ENCODE measurements around the gene FFAR1. TPM values are rescaled to one million over a fixed set of nuclear protein-coding genes. Genes with fewer than 3 reads are reported as not detected.

FFAR1 gene
- total and polyA plus RNA-seq, 11 donors: not detected

DNA sequence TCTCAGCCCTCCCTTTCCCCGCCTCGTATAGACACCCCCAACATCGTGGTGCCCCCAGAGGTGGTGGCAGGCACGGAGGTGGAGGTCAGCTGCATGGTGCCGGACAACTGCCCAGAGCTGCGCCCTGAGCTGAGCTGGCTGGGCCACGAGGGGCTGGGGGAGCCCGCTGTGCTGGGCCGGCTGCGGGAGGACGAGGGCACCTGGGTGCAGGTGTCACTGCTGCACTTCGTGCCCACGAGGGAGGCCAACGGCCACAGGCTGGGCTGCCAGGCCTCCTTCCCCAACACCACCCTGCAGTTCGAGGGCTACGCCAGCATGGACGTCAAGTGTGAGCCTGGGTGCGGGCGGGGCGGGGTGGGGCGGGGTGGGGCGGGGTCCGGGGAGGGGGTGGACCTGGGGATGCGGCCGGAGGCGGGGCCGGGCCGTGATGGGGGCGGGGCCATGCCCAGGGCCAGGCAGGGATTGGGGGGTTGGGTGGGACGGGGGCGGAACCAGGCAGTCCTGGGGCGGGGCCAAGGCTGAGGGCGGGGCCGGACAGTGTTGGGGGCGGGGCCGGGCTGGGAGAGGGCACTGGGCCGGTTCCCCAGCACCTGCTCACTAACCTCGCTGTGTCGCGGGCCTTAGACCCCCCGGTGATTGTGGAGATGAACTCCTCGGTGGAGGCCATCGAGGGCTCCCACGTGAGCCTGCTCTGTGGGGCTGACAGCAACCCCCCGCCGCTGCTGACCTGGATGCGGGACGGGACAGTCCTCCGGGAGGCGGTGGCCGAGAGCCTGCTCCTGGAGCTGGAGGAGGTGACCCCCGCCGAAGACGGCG lies 48.0 kb upstream of the FFAR1 start:
- no peaks in the 10 kb centered on the region for H3K9me3 ChIP-seq
- intact Hi-C loops (cut with DNase I): no loop called here
- peak in 1 of 5 donors; percentile 29 for DNase-seq
- H3K4me1 ChIP-seq: peaks cover 0 to 5% (median 0%) of the 10 kb centered on the region in 12 donors
- H3K27ac ChIP-seq: no peak overlapping the region
- no peak for TF ChIP-seq POLR2A (IDR thresholded peaks at IDR 0.05)
- TF ChIP-seq CTCF (IDR thresholded peaks at IDR 0.05): no peak
- no peak for ATAC-seq
- peaks cover 0 to 41% (median 14%) of the 10 kb centered on the region in 9 donors for H3K27me3 ChIP-seq
- H3K4me3 ChIP-seq: no peak overlapping the region
- WGBS, 4 donors: 46 to 61% (median 54%) methylated on average over 23 to 55 of the region's 55 CpGs
- H3K36me3 ChIP-seq: no peaks in the 10 kb centered on the region

GRCh38 chr19:35300339-35300649 lies 47.4 kb upstream of the FFAR1 start:
- peak in 1 of 5 donors; percentile 65 for DNase-seq
- Histone ChIP-seq H3K4me1 (peaks cover 0 to 5% (median 0%) of the 10 kb centered on the region in 12 donors), H3K27ac (no peak overlapping the region), H3K27me3 (peaks cover 0 to 38% (median 13%) of the 10 kb centered on the region in 9 donors), H3K9me3 (no peaks in the 10 kb centered on the region), H3K4me3 (no peak overlapping the region), H3K36me3 (no peaks in the 10 kb centered on the region)
- no peak for ATAC-seq
- 79 to 87% (median 84%) methylated on average over 10 of the region's 10 CpGs for WGBS, 4 donors
- intact Hi-C loops (cut with DNase I): no loop called here
- TF ChIP-seq POLR2A (IDR thresholded peaks at IDR 0.05) (no peak), CTCF (IDR thresholded peaks at IDR 0.05) (no peak)

- Histone ChIP-seq H3K9me3 (no peaks in the 10 kb centered on the region), H3K27ac (no peak overlapping the region), H3K27me3 (peaks cover 0 to 38% (median 12%) of the 10 kb centered on the region in 9 donors), H3K36me3 (no peaks in the 10 kb centered on the region), H3K4me3 (no peak overlapping the region), H3K4me1 (peaks cover 0 to 5% (median 0%) of the 10 kb centered on the region in 12 donors)
- no peak for TF ChIP-seq CTCF (IDR thresholded peaks at IDR 0.05)
- TF ChIP-seq POLR2A (IDR thresholded peaks at IDR 0.05): no peak
- intact Hi-C loops (cut with DNase I): no loop called here
- no peak for ATAC-seq
- no peak for DNase-seq
- WGBS, 4 donors: 93 to 99% (median 97%) methylated on average over 2 of the region's 2 CpGs
Observed at GRCh38 chr19:35301961-35302360, 45.7 kb upstream of the FFAR1 start.

DNA sequence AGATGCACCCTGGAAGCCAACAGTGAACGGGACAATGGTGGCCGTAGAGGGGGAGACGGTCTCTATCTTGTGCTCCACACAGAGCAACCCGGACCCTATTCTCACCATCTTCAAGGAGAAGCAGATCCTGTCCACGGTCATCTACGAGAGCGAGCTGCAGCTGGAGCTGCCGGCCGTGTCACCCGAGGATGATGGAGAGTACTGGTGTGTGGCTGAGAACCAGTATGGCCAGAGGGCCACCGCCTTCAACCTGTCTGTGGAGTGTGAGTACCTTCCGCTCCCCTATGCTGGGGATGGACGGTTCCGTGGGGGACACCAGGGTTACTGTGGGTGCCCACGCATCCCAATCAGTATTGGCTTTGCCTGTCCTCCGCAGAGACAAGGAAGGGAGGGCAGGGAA lies 45.3 kb upstream of the FFAR1 start:
- DNase-seq: peak in 1 of 5 donors; percentile 48
- 80 to 85% (median 81%) methylated on average over 16 of the region's 16 CpGs for WGBS, 4 donors
- peaks cover 0 to 38% (median 12%) of the 10 kb centered on the region in 9 donors for H3K27me3 ChIP-seq
- no peaks in the 10 kb centered on the region for H3K9me3 ChIP-seq
- H3K4me1 ChIP-seq: peaks cover 0 to 5% (median 0%) of the 10 kb centered on the region in 12 donors
- TF ChIP-seq POLR2A (IDR thresholded peaks at IDR 0.05): no peak
- no peak for TF ChIP-seq CTCF (IDR thresholded peaks at IDR 0.05)
- intact Hi-C loops (cut with DNase I): no loop called here
- H3K36me3 ChIP-seq: no peaks in the 10 kb centered on the region
- no peak overlapping the region for H3K4me3 ChIP-seq
- no peak for ATAC-seq
- H3K27ac ChIP-seq: no peak overlapping the region
